Cardiac fibroblast (primary cell): ENCODE data around the gene SNAI3.

Experiments
- DNase-seq, 2 donors: peaks; one replicate each; pipeline versions ENCODE4 v3.0.0 to v3.0.0-alpha.2; 2010; ENCODE audit warnings: low read depth in 2 of 2
- H3K4me3 ChIP-seq, 2 donors: replicated peaks in 1 of 2; 1 replicate in 1 of 2; 2 replicates in 1 of 2; pipeline ENCODE4 v1.5.1; 2011; ENCODE audit warnings: low read depth in 2 of 2, low read length in 2 of 2, mild to moderate bottlenecking in 2 of 2, moderate library complexity in 1 of 2
- TF ChIP-seq, protein P1 (sequence below): IDR thresholded peaks from one replicate; pipeline ENCODE4 v1.5.1; 2011; ENCODE audit warnings: low read depth, mild to moderate bottlenecking, low read length, inconsistent platforms

SNAI3 gene

DNA sequence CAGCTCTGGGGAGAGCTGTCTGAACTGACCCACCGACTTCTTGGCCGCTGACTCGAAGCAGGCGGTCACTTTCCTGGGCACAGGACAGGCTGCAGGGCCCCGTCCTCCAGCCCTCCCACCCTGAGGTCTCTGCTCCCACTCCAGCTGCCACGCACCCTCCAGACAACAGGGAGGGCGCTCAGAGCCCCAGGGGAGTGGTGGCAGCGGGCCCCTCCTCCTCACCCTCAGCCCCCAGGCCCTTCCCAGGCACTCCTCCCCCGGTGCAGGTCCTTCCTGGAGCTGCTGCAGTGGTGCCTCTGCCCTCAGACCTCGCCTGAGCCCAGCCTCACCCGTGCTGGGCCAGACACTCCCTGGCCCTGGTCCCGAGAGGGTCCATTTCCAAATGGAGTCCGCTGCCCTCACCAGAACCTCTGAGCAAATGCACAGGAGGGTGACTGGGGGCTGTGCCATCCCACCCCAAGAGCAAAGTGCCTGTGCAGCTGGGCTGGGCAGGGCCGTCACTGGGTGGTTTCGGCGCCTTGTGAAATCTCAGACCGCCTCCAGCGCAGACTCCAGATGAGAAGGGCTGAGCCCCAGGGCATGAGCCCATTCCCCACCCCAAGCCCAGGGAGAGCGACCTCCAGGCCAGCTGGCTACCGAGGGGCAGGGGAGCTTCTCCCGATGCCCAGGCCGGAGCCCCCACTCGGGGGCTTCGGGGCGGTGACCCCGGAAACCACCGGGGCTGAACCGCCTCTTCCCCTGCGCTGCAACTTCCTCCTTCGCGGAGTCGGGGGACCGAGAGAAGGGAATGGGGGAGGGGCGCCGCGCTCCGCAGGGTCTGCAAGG, 36.2 kb downstream of the SNAI3 start:
- DNase-seq = peak in 1 of 2 donors; percentile 41
- H3K4me3 ChIP-seq = peak overlapping the region; percentile 76
- TF ChIP-seq, protein P1, sequence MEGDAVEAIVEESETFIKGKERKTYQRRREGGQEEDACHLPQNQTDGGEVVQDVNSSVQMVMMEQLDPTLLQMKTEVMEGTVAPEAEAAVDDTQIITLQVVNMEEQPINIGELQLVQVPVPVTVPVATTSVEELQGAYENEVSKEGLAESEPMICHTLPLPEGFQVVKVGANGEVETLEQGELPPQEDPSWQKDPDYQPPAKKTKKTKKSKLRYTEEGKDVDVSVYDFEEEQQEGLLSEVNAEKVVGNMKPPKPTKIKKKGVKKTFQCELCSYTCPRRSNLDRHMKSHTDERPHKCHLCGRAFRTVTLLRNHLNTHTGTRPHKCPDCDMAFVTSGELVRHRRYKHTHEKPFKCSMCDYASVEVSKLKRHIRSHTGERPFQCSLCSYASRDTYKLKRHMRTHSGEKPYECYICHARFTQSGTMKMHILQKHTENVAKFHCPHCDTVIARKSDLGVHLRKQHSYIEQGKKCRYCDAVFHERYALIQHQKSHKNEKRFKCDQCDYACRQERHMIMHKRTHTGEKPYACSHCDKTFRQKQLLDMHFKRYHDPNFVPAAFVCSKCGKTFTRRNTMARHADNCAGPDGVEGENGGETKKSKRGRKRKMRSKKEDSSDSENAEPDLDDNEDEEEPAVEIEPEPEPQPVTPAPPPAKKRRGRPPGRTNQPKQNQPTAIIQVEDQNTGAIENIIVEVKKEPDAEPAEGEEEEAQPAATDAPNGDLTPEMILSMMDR = no peak

DNA sequence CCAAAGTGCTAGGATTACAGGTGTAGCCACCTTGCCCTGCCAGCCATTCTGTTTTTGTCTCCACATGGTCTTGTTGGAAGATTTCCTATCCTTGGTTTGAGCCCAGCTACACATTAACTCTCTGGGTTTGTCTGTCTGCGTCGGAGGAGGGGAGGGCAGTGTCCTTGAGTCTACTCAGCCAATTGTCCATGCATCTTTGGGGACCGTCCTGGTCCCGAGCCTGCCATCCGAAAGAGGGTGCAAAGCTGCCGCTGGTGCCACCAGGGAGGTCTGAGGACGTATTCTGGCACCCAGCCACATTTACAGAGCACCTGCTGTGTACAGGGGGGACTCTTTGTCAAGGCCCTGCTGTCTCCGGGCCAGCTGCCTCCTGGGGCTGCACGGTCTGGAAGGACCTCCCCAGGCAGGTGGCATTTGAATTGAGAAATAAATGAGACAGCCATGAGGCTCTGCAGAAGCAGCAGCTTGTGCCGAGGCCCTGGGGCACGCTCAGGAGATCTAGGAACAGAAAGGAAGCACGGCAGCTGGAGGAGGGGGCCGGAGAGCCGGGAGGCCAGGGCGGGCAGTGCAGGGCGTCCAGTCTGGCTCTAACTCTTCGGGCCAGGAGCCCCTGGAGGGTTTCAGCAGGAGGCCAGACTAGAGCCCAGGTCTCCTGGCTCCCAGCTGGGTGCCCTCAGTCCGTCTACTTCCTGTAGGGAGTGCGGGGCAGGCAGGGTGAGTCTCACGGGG, 36.9 kb downstream of the SNAI3 start:
- TF ChIP-seq, protein P1 = no peak
- DNase-seq = no peak
- peak overlapping the region; percentile 76 for H3K4me3 ChIP-seq

DNA sequence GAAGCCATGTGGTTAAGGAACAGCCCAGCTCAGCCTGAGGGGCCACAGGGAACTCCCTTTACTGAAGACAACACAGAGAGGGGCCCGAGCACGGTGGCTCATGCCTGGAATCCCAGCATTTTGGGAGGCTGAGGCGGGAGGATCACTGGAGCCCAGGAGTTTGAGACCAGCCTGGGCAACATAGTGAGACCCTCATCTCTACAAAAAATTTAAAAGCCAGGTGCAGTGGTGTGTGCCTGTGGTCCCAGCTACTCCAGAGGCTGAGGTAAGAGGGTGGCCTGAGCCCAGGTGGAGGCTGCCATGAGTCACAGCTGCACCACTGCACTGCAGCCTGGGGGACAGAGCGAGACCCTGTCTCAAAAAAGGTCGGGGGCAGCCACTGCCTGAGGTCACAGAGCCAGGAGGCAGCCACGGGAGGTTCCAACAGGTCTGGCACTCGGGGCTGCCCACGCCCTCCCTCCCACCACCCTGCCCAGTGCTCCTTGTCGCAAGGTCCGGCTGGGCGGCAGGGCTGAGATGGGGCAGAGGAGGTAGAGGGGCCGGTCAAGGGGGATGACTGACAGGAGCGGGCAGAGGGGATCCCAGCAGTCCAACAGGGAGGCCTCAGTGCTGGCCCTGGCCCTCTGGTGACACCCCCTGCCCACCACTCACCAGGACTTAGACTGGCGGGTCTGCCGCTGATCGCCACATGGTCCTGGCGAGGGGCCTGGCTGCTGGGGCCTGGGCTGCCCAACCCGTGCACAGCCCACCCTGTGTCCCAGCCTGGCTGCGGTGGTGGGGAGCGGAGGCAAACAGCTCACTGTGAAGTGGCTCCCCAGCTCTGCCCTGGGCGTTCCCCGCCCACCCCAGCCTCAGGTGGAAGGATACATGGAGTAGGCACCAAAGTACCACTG, 38.9 kb downstream of the SNAI3 start:
- DNase-seq = no peak
- TF ChIP-seq, protein P1 = no peak
- H3K4me3 ChIP-seq = no peak overlapping the region

DNA sequence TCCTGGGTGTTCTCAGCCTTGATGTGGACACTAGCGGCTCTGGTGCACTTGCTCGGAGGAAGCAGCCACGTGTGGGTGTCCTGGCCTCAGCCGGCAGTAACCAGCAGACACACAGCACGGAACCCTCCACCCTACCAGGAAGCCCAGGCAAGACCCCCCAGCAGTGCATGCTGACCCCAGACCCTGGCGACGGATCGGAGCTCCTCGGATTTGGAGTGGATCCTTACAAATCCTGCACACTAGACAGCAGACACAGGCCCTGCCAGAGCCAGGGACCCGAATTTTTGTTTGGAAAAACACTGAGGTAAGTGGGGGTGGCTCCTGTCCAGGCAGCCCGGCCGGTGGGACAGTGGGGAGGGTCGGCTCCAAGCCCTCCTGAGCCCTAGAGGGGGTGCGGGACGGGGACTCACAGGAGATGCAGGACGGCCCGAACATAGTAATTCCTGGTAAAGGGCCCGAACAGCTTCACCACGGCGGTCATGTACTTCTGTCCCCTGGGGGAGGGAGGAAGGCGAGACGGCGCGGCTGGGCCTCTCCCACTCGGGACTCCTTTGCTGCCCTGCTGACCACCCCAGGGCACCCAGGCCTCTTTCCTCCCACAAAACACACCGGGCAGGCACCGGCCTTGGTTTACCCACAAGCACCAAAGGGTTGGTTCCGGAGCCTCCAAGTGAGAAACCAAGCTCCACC, 39.8 kb downstream of the SNAI3 start:
- TF ChIP-seq, protein P1 = no peak
- no peak overlapping the region for H3K4me3 ChIP-seq
- no peak for DNase-seq

DNA sequence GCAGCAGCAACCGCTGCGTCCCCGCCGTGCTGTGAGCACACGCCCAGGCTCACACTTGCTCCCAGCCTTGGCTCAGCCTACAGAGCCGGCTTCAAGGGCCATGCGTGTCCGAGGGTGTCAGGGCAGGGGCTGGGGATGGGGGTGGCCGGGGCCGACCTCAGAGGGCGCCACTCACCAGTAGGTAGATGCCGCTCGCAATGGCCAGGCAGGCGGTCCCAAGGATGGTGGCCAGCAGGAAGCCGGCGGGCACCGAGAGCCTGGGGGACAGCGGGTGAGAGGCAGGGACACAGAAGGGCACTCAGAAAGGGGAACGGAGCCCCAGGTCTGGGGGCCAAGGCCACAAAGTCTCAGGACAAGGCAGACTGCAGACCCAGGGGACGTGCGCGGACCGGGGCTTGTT, 40.4 kb downstream of the SNAI3 start:
- DNase-seq = no peak
- H3K4me3 ChIP-seq = no peak overlapping the region
- TF ChIP-seq, protein P1 = no peak

DNA sequence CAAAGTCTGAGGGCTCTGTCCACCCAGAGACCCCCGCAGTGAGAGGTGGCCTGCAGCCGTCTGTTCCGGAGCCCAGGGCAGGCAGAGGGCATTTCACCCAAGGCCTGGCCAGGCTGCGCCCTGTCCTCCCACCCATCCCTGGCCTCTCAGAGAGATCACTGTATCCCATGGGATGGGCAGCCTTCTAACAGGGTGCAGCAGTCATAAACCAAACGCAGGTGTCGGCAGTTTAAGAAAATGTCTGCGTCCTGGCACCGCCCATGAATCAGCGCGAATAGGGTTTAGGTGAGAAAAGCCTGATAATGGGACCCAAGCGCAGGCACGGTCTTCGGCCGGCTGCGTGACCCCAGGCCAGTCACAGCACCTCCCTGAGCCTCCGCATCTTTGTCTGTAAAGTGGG, 40.9 kb downstream of the SNAI3 start:
- H3K4me3 ChIP-seq = no peak overlapping the region
- TF ChIP-seq, protein P1 = no peak
- DNase-seq = no peak
